KMS-11 (cell line): ENCODE data around the gene CTNNA3.

ENCODE experiments used
- H2AFZ ChIP-seq: fragments of 200-600 bp; sonication (generic); 2 replicates; pipeline ENCODE4 v1.6.1; 2016; ENCODE audit warnings: antibody characterized with exemption, mixed run types, low read depth
- H3K27ac ChIP-seq: fragments of 200-600 bp; sonication (generic); 2 replicates; pipeline ENCODE4 v1.6.1; 2016; ENCODE audit warnings: mild to moderate bottlenecking, mixed run types
- H3K27me3 ChIP-seq: fragments of 200-600 bp; sonication (generic); 2 replicates; pipeline ENCODE4 v1.6.1; 2017; ENCODE audit warnings: mild to moderate bottlenecking, low read depth, mixed run types, moderate library complexity; ENCODE audit not compliant: insufficient read depth
- H3K36me3 ChIP-seq: fragments of 200-600 bp; sonication (generic); 2 replicates; pipeline ENCODE4 v1.6.1; 2017; ENCODE audit warnings: mild to moderate bottlenecking, mixed run types; ENCODE audit not compliant: insufficient read depth
- H3K4me1 ChIP-seq: fragments of 200-600 bp; sonication (generic); 2 replicates; pipeline ENCODE4 v1.6.1; 2016; ENCODE audit warnings: mild to moderate bottlenecking, low read depth, mixed run types; ENCODE audit not compliant: poor library complexity, severe bottlenecking
- H3K4me2 ChIP-seq: fragments of 200-600 bp; sonication (generic); 2 replicates; pipeline ENCODE4 v1.7.0; 2016; ENCODE audit warnings: mild to moderate bottlenecking, mixed run types
- H3K4me3 ChIP-seq: fragments of 200-600 bp; sonication (generic); IDR thresholded peaks from 2 replicates; pipeline ENCODE4 v1.6.1; 2017; ENCODE audit warnings: low read depth, low read length, mixed read lengths; ENCODE audit not compliant: insufficient read depth
- H3K79me2 ChIP-seq: fragments of 200-600 bp; sonication (generic); 2 replicates; pipeline ENCODE4 v1.6.1; 2016; ENCODE audit warnings: low read depth, mixed run types; ENCODE audit not compliant: insufficient read depth
- H3K9ac ChIP-seq: fragments of 200-600 bp; sonication (generic); 2 replicates; pipeline ENCODE4 v1.6.1; 2016; ENCODE audit warnings: mild to moderate bottlenecking, mixed run types
- H4K20me1 ChIP-seq: fragments of 200-600 bp; sonication (generic); 2 replicates; pipeline ENCODE4 v1.6.1; 2016; ENCODE audit warnings: mild to moderate bottlenecking, mixed run types; ENCODE audit not compliant: insufficient read depth
- CTCF ChIP-seq: fragments of 200-600 bp; sonication (generic); conservative IDR thresholded peaks from 2 replicates; pipeline ENCODE4 v1.6.1; 2017; ENCODE audit warnings: low read depth, mild to moderate bottlenecking, antibody characterized with exemption, low read length, moderate library complexity, mixed read lengths

CTNNA3 gene

GRCh38 chr10:67668448-67668847 lies 27.5 kb downstream of the CTNNA3 start:
- Histone ChIP-seq H3K4me1 (peaks cover 18% of the 10 kb centered on the region), H4K20me1 (no peaks in the 10 kb centered on the region), H3K36me3 (no peaks in the 10 kb centered on the region), H3K9ac (no peak overlapping the region), H3K4me3 (no peak overlapping the region), H3K27me3 (no peaks in the 10 kb centered on the region), H2AFZ (no peak overlapping the region), H3K27ac (no peak overlapping the region), H3K79me2 (no peaks in the 10 kb centered on the region), H3K4me2 (no peak overlapping the region)
- TF ChIP-seq CTCF, result no peak

DNA sequence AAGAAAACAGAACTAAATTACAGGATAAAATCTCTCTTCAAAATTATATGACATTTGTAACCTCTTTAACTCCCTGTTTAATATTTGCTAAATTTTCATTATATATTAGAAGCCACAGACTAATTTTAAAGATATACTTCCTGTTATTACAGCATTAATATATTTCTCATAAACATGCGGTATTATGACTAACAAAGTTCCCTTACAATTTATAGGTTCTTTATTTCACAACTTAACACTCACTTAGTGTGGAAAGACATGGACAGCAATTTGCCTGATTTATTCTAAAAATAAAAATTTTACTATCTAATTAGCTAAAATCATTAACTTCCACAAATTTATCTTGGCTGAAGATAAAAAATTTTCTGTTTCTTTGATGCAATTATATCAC lies 29.0 kb downstream of the CTNNA3 start:
- Histone ChIP-seq H2AFZ (no peak overlapping the region), H3K4me3 (no peak overlapping the region), H3K9ac (no peak overlapping the region), H3K36me3 (no peaks in the 10 kb centered on the region), H3K79me2 (no peaks in the 10 kb centered on the region), H3K27me3 (no peaks in the 10 kb centered on the region), H3K4me2 (no peak overlapping the region), H4K20me1 (no peaks in the 10 kb centered on the region), H3K27ac (no peak overlapping the region), H3K4me1 (peaks cover 18% of the 10 kb centered on the region)
- no peak for TF ChIP-seq CTCF

GRCh38 chr10:67666416-67667034 lies 29.5 kb downstream of the CTNNA3 start:
- no peak overlapping the region for H3K4me3 ChIP-seq
- no peak overlapping the region for H3K9ac ChIP-seq
- TF ChIP-seq CTCF, result peak; percentile 70
- peaks cover 18% of the 10 kb centered on the region for H3K4me1 ChIP-seq
- no peaks in the 10 kb centered on the region for H4K20me1 ChIP-seq
- no peaks in the 10 kb centered on the region for H3K36me3 ChIP-seq
- H3K27ac ChIP-seq, result no peak overlapping the region
- H3K4me2 ChIP-seq, result no peak overlapping the region
- H2AFZ ChIP-seq, result no peak overlapping the region
- H3K27me3 ChIP-seq, result no peaks in the 10 kb centered on the region
- H3K79me2 ChIP-seq, result no peaks in the 10 kb centered on the region

DNA sequence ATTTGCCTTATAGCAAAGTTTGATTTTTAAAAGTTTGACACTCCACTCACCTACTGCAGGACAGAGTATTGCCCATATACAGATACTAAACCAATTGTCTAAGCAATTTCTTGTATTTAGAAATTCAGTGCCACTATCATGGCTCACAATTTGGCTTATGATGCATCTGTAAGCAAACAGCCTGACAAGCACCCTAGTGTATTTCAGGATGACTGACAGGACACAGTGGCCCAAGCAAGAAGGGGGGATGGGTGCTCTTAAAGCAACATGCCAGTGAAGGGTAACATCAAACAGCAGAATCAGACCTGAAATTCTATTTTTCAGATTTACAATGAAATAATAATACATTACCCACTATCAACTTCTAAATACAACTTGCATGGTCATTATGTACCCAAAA lies 30.5 kb downstream of the CTNNA3 start:
- no peaks in the 10 kb centered on the region for H4K20me1 ChIP-seq
- no peak overlapping the region for H3K27ac ChIP-seq
- no peaks in the 10 kb centered on the region for H3K27me3 ChIP-seq
- no peak overlapping the region for H3K9ac ChIP-seq
- no peak overlapping the region for H3K4me3 ChIP-seq
- no peak overlapping the region for H2AFZ ChIP-seq
- H3K4me1 ChIP-seq, result peaks cover 18% of the 10 kb centered on the region
- H3K79me2 ChIP-seq, result no peaks in the 10 kb centered on the region
- no peak for TF ChIP-seq CTCF
- H3K4me2 ChIP-seq, result no peak overlapping the region
- H3K36me3 ChIP-seq, result no peaks in the 10 kb centered on the region
